GM12878 (cell line): ENCODE results near the gene PLAAT5. TPM values are rescaled to one million over a fixed set of nuclear protein-coding genes. Genes with fewer than 3 reads are reported as not detected.

Source experiments
- ATAC-seq: fragments of 200-7000 bp; cut with Tn5 transposase; 3 replicates; pipeline ENCODE4 v1.9.1; 2020; ENCODE audit warnings: mild to moderate bottlenecking, moderate library complexity
- BruUV-seq: library from RNA; stranded (reverse); fragments of 400-500 nt; replicated peaks from 2 replicates; lab custom pipeline; 2021; lab: Mats Ljungman, UMichigan
- CTCF ChIA-PET: fragments of 300-600 bp; sonication (Branson Sonifier 250); formaldehyde crosslinking; extraction: SDS; loops from one replicate; lab custom pipeline; 2021; ENCODE audit warnings: inconsistent platforms; lab: Yijun Ruan, JAX
- POLR2A ChIA-PET: fragments of 350-600 bp; formaldehyde crosslinking; extraction: SDS; loops from one replicate; lab custom pipeline; 2021; ENCODE audit warnings: inconsistent platforms; lab: Charles Lee
- RAD21 ChIA-PET: fragments of 300-600 bp; sonication (Branson Sonifier 250); formaldehyde crosslinking; loops from one replicate; lab custom pipeline; 2023; ENCODE audit warnings: antibody characterized with exemption; ENCODE audit not compliant: unreplicated experiment; lab: Charles Lee
- SMC1A ChIA-PET: fragments of 300-600 bp; sonication (Branson Sonifier 250); formaldehyde crosslinking; loops from one replicate; lab custom pipeline; 2023; ENCODE audit not compliant: unreplicated experiment, uncharacterized antibody; lab: Charles Lee
- DNase-seq: peaks from one replicate; pipeline ENCODE4 v3.0.0-alpha.2; 2011; ENCODE audit warnings: low read depth, low spot score
- FAIRE-seq: peaks from 3 replicates; lab custom pipeline; 2011; peaks lifted over from hg19 to GRCh38; lab: Jason Lieb, UNC
- H2AFZ ChIP-seq: 2 replicates; pipeline ENCODE4 v1.6.0; 2011; ENCODE audit warnings: low read depth, low read length, control low read depth; ENCODE audit not compliant: control insufficient read depth
- H3K27ac ChIP-seq: 2 replicates; pipeline ENCODE4 v1.5.1; 2011; ENCODE audit warnings: control low read depth; ENCODE audit not compliant: control insufficient read depth, insufficient read depth
- H3K27me3 ChIP-seq, 2 experiments: replicated peaks in 1 of 2; 2 replicates each; pipeline versions ENCODE4 v1.6.0 to v1.6.1; 2011; ENCODE audit warnings: low read length in 1 of 2; ENCODE audit not compliant: control insufficient read depth in 2 of 2, insufficient read depth in 2 of 2
- H3K36me3 ChIP-seq, 2 experiments: 2 replicates each; pipeline ENCODE4 v1.5.1; 2011; ENCODE audit warnings: low read length in 1 of 2; ENCODE audit not compliant: control insufficient read depth in 2 of 2, insufficient read depth in 2 of 2
- H3K4me1 ChIP-seq: 2 replicates; pipeline ENCODE4 v1.6.1; 2011; ENCODE audit warnings: mild to moderate bottlenecking, low read length, moderate library complexity, mixed read lengths; ENCODE audit not compliant: control insufficient read depth, insufficient read depth
- H3K4me2 ChIP-seq: 2 replicates; pipeline ENCODE4 v1.6.0; 2011; ENCODE audit warnings: control low read depth; ENCODE audit not compliant: control insufficient read depth, insufficient read depth
- H3K4me3 ChIP-seq: fragments of 200-600 bp; sonication (generic); 2 replicates; pipeline ENCODE4 v1.5.1; 2016
- H3K79me2 ChIP-seq: 2 replicates; pipeline ENCODE4 v1.6.0; 2011; ENCODE audit warnings: low read length; ENCODE audit not compliant: control insufficient read depth, insufficient read depth
- H3K9ac ChIP-seq: 2 replicates; pipeline ENCODE4 v1.8.0; 2011; ENCODE audit warnings: low read length, control low read depth, mixed read lengths; ENCODE audit not compliant: control insufficient read depth, insufficient read depth
- H3K9me3 ChIP-seq: replicated peaks from 3 replicates; pipeline ENCODE4 v1.5.1; 2011; ENCODE audit warnings: mild to moderate bottlenecking, low read length; ENCODE audit not compliant: control insufficient read depth, insufficient read depth
- H4K20me1 ChIP-seq: 2 replicates; pipeline ENCODE4 v1.6.0; 2011; ENCODE audit not compliant: control insufficient read depth, insufficient read depth
- E2F4 ChIP-seq: IDR thresholded peaks from 2 replicates; pipeline ENCODE4 v1.6.1; 2012; ENCODE audit warnings: low read depth, low read length, improper control_type of control experiment
- KLF5 ChIP-seq: fragments of 450-650 bp; IDR thresholded peaks from 2 replicates; pipeline ENCODE4 v1.6.1; 2014; ENCODE audit warnings: mild to moderate bottlenecking; ENCODE audit not compliant: partially characterized antibody
- NFIC ChIP-seq: IDR thresholded peaks from 2 replicates; pipeline ENCODE4 v1.6.1; 2012; ENCODE audit warnings: low read depth, mild to moderate bottlenecking, inconsistent platforms, low read length, moderate library complexity
- RBBP5 ChIP-seq: fragments of 200-600 bp; sonication (generic); conservative IDR thresholded peaks from 2 replicates; pipeline ENCODE4 v1.6.1; 2016
- SIX5 ChIP-seq: IDR thresholded peaks from 2 replicates; pipeline ENCODE4 v1.6.1; 2011; ENCODE audit warnings: mild to moderate bottlenecking, low read depth, low read length, moderate library complexity; ENCODE audit not compliant: severe bottlenecking
- SMAD5 ChIP-seq: IDR thresholded peaks from 2 replicates; pipeline ENCODE4 v1.6.1; 2016; ENCODE audit warnings: antibody characterized with exemption, low read depth
- STAT3 ChIP-seq: IDR thresholded peaks from 2 replicates; pipeline ENCODE4 v1.6.1; 2011; ENCODE audit warnings: low read depth, low read length, improper control_type of control experiment
- TCF12 ChIP-seq: IDR thresholded peaks from 2 replicates; pipeline ENCODE4 v1.6.1; 2011; ENCODE audit warnings: low read depth, mild to moderate bottlenecking, low read length
- TCF7 ChIP-seq: IDR thresholded peaks from 2 replicates; pipeline ENCODE4 v1.6.1; 2014; ENCODE audit warnings: antibody characterized with exemption, borderline replicate concordance
- ZZZ3 ChIP-seq: IDR thresholded peaks from 2 replicates; pipeline ENCODE4 v1.6.1; 2011; ENCODE audit warnings: low read depth; ENCODE audit not compliant: control insufficient read depth, insufficient read length
- WGBS: methylation state at CpG from one replicate; pipeline ENCODE4 v1.1.6; 2016; ENCODE audit warnings: low lambda C conversion rate; ENCODE audit not compliant: insufficient replicate concordance, insufficient coverage; ENCODE audit errors: missing lambda C conversion rate; 5-methylcytosine and 5-hydroxymethylcytosine counted together
- in situ Hi-C: fragments of 300-500 bp; cut with MboI; formaldehyde crosslinking; loops from 9 replicates; pipeline ENCODE4 v1.14.3; 2018; ENCODE audit warnings: mixed read lengths
- intact Hi-C: fragments of 100-400 bp; cut with micrococcal nuclease; formaldehyde crosslinking; loops from one replicate; pipeline ENCODE4 v1.14.2; 2022; ENCODE audit not compliant: unreplicated experiment
- polyA plus RNA-seq, 11 experiments: library from polyadenylated mRNA; depleted of rRNA in 4 of 11; unstranded in 6 of 11; stranded (reverse) in 5 of 11; fragments of >200 nt; fragmentation: Nextera tagmentation in 4 of 11; fragmentation: Illumina TruSeq in 1 of 11; extraction: Ambion mirVana in 4 of 11; extraction: Trizol in 1 of 11; gene quantifications; 1 replicate in 1 of 11; 2 replicates in 10 of 11; pipeline versions ENCODE4 v1.2.1 to v1.2.3, GENCODE V29; 2011 to 2016; ENCODE audit warnings: inconsistent platforms in 2 of 11, missing spikeins in 2 of 11, low read depth in 1 of 11
- total RNA-seq, 4 experiments: library from RNA; depleted of rRNA in 3 of 4; stranded (reverse); fragments of >200 nt in 3 of 4; fragmentation: Illumina TruSeq in 1 of 4; extraction: Trizol in 1 of 4; gene quantifications; 2 replicates each; pipeline versions ENCODE4 v1.2.1 to v1.2.3, GENCODE V29; 2013 to 2021
- TF ChIP-seq, protein P1 (sequence below): IDR thresholded peaks from 2 replicates; pipeline ENCODE4 v1.6.1; 2012; ENCODE audit warnings: improper control_type of control experiment, low read depth, low read length; ENCODE audit not compliant: insufficient replicate concordance
- TF ChIP-seq, protein P2 (sequence below): fragments of 450-650 bp; conservative IDR thresholded peaks from 2 replicates; pipeline ENCODE4 v1.6.1; 2017; ENCODE audit warnings: mild to moderate bottlenecking, moderate library complexity

PLAAT5 gene
- total and polyA plus RNA-seq, 10 of the 15 experiments (the other 5 are each of a cell fraction or from before 2014, with no cell fraction given) = not detected

- ATAC-seq (peak; percentile 19), DNase-seq (no peak), FAIRE-seq (no peak)
- Histone ChIP-seq H3K27ac (no peak overlapping the region), H4K20me1 (no peaks in the 10 kb centered on the region), H3K4me3 (no peak overlapping the region), H3K9me3 (no peaks in the 10 kb centered on the region), H3K4me2 (no peak overlapping the region; the same call in 1 of the 2 replicates), H3K4me1 (peaks cover 34% of the 10 kb centered on the region), H3K27me3 (no peaks in the 10 kb centered on the region), H3K9ac (no peak overlapping the region), H3K36me3 (no peaks in the 10 kb centered on the region), H3K79me2 (no peaks in the 10 kb centered on the region), H2AFZ (no peak overlapping the region)
- RAD21 ChIA-PET = interaction anchor here (0.6 to 1.9 kb wide), 3 partner anchors 28 to 107 kb away, joined by 4 to 7 read pairs (median 4); no protein-coding TSS in a partner anchor
- no TSS peak for BruUV-seq
- intact Hi-C loops (loop anchor here (1.0 kb wide), 1 partner anchor 32 kb away; no protein-coding TSS in a partner anchor), in situ Hi-C loops (no loop called here)
- SMC1A ChIA-PET = interaction anchor here (0.7 to 3.7 kb wide), 7 partner anchors 16 to 56 kb away, joined by 3 to 12 read pairs (median 4); no protein-coding TSS in a partner anchor
- POLR2A ChIA-PET = interaction anchor here (0.8 to 2.1 kb wide), 2 partner anchors 28 to 31 kb away, joined by 3 to 9 read pairs; partner anchors contain the start of gene PLAAT2
- CTCF ChIA-PET = interaction anchor here (0.7 to 1.2 kb wide), 2 partner anchors 47 to 167 kb away, joined by 3 to 4 read pairs; no protein-coding TSS in a partner anchor
- 42% methylated on average over 1 of the region's 1 CpG for WGBS
- TF ChIP-seq SIX5 (no peak), TCF7 (no peak), NFIC (no peak), STAT3 (no peak), TCF12 (no peak), SMAD5 (no peak), ZZZ3 (no peak), KLF5 (no peak), E2F4 (no peak), RBBP5 (no peak)
- TF ChIP-seq, protein P1, sequence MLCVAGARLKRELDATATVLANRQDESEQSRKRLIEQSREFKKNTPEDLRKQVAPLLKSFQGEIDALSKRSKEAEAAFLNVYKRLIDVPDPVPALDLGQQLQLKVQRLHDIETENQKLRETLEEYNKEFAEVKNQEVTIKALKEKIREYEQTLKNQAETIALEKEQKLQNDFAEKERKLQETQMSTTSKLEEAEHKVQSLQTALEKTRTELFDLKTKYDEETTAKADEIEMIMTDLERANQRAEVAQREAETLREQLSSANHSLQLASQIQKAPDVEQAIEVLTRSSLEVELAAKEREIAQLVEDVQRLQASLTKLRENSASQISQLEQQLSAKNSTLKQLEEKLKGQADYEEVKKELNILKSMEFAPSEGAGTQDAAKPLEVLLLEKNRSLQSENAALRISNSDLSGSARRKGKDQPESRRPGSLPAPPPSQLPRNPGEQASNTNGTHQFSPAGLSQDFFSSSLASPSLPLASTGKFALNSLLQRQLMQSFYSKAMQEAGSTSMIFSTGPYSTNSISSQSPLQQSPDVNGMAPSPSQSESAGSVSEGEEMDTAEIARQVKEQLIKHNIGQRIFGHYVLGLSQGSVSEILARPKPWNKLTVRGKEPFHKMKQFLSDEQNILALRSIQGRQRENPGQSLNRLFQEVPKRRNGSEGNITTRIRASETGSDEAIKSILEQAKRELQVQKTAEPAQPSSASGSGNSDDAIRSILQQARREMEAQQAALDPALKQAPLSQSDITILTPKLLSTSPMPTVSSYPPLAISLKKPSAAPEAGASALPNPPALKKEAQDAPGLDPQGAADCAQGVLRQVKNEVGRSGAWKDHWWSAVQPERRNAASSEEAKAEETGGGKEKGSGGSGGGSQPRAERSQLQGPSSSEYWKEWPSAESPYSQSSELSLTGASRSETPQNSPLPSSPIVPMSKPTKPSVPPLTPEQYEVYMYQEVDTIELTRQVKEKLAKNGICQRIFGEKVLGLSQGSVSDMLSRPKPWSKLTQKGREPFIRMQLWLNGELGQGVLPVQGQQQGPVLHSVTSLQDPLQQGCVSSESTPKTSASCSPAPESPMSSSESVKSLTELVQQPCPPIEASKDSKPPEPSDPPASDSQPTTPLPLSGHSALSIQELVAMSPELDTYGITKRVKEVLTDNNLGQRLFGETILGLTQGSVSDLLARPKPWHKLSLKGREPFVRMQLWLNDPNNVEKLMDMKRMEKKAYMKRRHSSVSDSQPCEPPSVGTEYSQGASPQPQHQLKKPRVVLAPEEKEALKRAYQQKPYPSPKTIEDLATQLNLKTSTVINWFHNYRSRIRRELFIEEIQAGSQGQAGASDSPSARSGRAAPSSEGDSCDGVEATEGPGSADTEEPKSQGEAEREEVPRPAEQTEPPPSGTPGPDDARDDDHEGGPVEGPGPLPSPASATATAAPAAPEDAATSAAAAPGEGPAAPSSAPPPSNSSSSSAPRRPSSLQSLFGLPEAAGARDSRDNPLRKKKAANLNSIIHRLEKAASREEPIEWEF = no peak
- TF ChIP-seq, protein P2, sequence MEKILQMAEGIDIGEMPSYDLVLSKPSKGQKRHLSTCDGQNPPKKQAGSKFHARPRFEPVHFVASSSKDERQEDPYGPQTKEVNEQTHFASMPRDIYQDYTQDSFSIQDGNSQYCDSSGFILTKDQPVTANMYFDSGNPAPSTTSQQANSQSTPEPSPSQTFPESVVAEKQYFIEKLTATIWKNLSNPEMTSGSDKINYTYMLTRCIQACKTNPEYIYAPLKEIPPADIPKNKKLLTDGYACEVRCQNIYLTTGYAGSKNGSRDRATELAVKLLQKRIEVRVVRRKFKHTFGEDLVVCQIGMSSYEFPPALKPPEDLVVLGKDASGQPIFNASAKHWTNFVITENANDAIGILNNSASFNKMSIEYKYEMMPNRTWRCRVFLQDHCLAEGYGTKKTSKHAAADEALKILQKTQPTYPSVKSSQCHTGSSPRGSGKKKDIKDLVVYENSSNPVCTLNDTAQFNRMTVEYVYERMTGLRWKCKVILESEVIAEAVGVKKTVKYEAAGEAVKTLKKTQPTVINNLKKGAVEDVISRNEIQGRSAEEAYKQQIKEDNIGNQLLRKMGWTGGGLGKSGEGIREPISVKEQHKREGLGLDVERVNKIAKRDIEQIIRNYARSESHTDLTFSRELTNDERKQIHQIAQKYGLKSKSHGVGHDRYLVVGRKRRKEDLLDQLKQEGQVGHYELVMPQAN = no peak
These were observed 44.8 kb upstream of the PLAAT5 start for GRCh38 chr11:63535734-63536133.
